Heart right ventricle (tissue), 16 donors: ENCODE results near the gene ENKD1. TPM values are rescaled to one million over a fixed set of nuclear protein-coding genes. Genes with fewer than 3 reads are reported as not detected.

ENCODE experiments used
- ATAC-seq, 8 donors: fragments of 200-7000 bp; cut with Tn5 transposase; one replicate each; pipeline ENCODE4 v1.9.1; 2020; ENCODE audit warnings: mild to moderate bottlenecking in 8 of 8, moderate library complexity in 8 of 8, moderate number of reproducible peaks in 1 of 8
- DNase-seq, 2 donors: peaks; one replicate each; pipeline ENCODE4 v3.0.0-alpha.2; 2020
- H3K27ac ChIP-seq, 10 donors: fragments of 200-600 bp; sonication (generic) in 2 of 10; one replicate each; pipeline versions ENCODE4 v1.5.0 to v1.8.0; 2020 to 2022; ENCODE audit warnings: mild to moderate bottlenecking in 3 of 10
- H3K27me3 ChIP-seq, 7 donors: fragments of 200-600 bp; one replicate each; pipeline ENCODE4 v1.8.0; 2021 to 2022; ENCODE audit warnings: mild to moderate bottlenecking in 2 of 7
- H3K36me3 ChIP-seq, 9 donors: fragments of 200-600 bp; sonication (generic) in 1 of 9; one replicate each; pipeline versions ENCODE4 v1.5.0 to v1.8.0; 2020 to 2022; ENCODE audit warnings: mild to moderate bottlenecking in 2 of 9
- H3K4me1 ChIP-seq, 9 donors: fragments of 200-600 bp; sonication (generic) in 1 of 9; one replicate each; pipeline versions ENCODE4 v1.5.0 to v1.8.0; 2020 to 2022; ENCODE audit warnings: mild to moderate bottlenecking in 4 of 9
- H3K4me3 ChIP-seq, 10 donors: fragments of 200-600 bp; sonication (generic) in 2 of 10; one replicate each; pipeline versions ENCODE4 v1.5.0 to v1.8.0; 2020 to 2022; ENCODE audit warnings: mild to moderate bottlenecking in 7 of 10, moderate library complexity in 2 of 10
- H3K9me3 ChIP-seq, 11 donors: fragments of 200-600 bp in 10 of 11; sonication (generic) in 2 of 11; one replicate each; pipeline versions ENCODE4 v1.5.0 to v1.8.0; 2013 to 2022; ENCODE audit warnings: mild to moderate bottlenecking in 2 of 11, control low read depth in 1 of 11, moderate library complexity in 1 of 11
- CTCF ChIP-seq, 9 donors: fragments of 200-600 bp; sonication (generic) in 2 of 9; IDR thresholded peaks; one replicate each; pipeline versions ENCODE4 v1.5.0 to v1.8.0; 2021 to 2022; ENCODE audit warnings: antibody characterized with exemption in 9 of 9, mild to moderate bottlenecking in 5 of 9, moderate library complexity in 1 of 9
- WGBS, 2 donors: extraction: QIAGEN DNeasy Blood & Tissue Kit; methylation state at CpG; one replicate each; pipeline ENCODE4 v1.1.7; 2013; ENCODE audit warnings: inconsistent platforms in 1 of 2; 5-methylcytosine and 5-hydroxymethylcytosine counted together
- intact Hi-C, 10 donors: fragments of 100-400 bp; cut with DNase I; formaldehyde crosslinking; loops; one replicate each; pipeline versions ENCODE4 v1.11.1 to v1.14.2; 2022
- polyA plus RNA-seq, 2 donors: library from polyadenylated mRNA; stranded (reverse); fragments of 200-250 nt; gene quantifications; one replicate each; pipeline ENCODE4 v1.2.3, GENCODE V29; 2013
- total RNA-seq, 10 donors: library from RNA; stranded (reverse); fragmentation: NEBNext Ultra II Directional in 3 of 10; extraction: Animal tissue kit (Norgen Biotek cat#: 25700) in 3 of 10; gene quantifications; one replicate each; pipeline versions ENCODE4 v1.2.1 to v1.2.4, GENCODE V29; 2021 to 2023
- donor health status: Arrhythmogenic right ventricular cardiomyopathy.
- donor health status: ischemic (EF 13 %, LVEDD 7.1; RV severe dilation, severe dysfunction).
- donor health status: healthy with polysubstance abuse.
- donor health status: DM: no; HTN: yes; CAD: no.
- donor health status: DM: no; HTN: no; CAD: no.
- donor health status: ischemic (EF 25% LVEDD 6.9; RV normal size, moderate dysfunction).
- donor health status: ischemic (EF 25% LVEDD 5.7; RV mildly dilated, moderate dysfunction).
- donor health status: healthy.
- donor health status: DM: yes; HTN: yes; CAD: no.
- donor health status: Ischemic cardiomyopathy.
- donor health status: ischemic (EF 35%, LVEDD 5.7; RV mildly dilated, moderate dysfunction).
- donor health status: nonischemic (EF 11% LVEDD 7.7; RV severe dilation, severe dysfunction).
- donor health status: DM: yes; HTN: yes; CAD: no.
- donor health status: PGD.
- donor health status: ischemic (EF 29% LVEDD 5.4; RV normal size, mild dysfunction).
- donor health status: nonischemic (EF 23%, LVEDD 6.1; RV moderate dilation, normal function).

ENKD1 gene
- total and polyA plus RNA-seq, 12 donors: 3.6 to 30.9 (median 8.5) TPM

GRCh38 chr16:67666032-67666551 is 458 bp downstream of the ENKD1 start:
- no peak for TF ChIP-seq CTCF (IDR thresholded peaks at IDR 0.05)
- WGBS, 2 donors: 1 to 2% methylated on average over 36 to 46 of the region's 46 CpGs
- Histone ChIP-seq H3K27me3 (no peaks in the 10 kb centered on the region), H3K27ac (peak overlapping the region; percentile 81 to 98 (median 94)), H3K9me3 (no peaks in the 10 kb centered on the region), H3K4me3 (peak overlapping the region; percentile 58 to 92 (median 87)), H3K4me1 (peaks cover 13 to 44% (median 30%) of the 10 kb centered on the region in 9 donors), H3K36me3 (peaks cover 0 to 27% (median 0%) of the 10 kb centered on the region in 9 donors)
- ATAC-seq (peak in 4 of 8 donors; percentile 4 to 8 (median 4)), DNase-seq (peak in 1 of 2 donors; percentile 59)
- intact Hi-C loops: loop anchor here in 5 of 10 donors (2.0 to 10.0 kb wide), 5 partner anchors 103 to 171 kb away; partner anchors contain the start of genes CTCF (in 3 of the 5), RANBP10 (in 1 of the 5) and TSNAXIP1 (in 1 of the 5)

- WGBS, 2 donors: 75 to 78% methylated on average over 5 of the region's 5 CpGs
- peak overlapping the region; percentile 58 to 92 (median 87) for H3K4me3 ChIP-seq
- H3K9me3 ChIP-seq: no peaks in the 10 kb centered on the region
- intact Hi-C loops: loop anchor here in 4 of 10 donors (5.0 to 10.0 kb wide), 4 partner anchors 103 to 171 kb away; partner anchors contain the start of genes CTCF (in 2 of the 4), RANBP10 (in 1 of the 4) and TSNAXIP1 (in 1 of the 4)
- ATAC-seq: no peak
- no peak for DNase-seq
- no peaks in the 10 kb centered on the region for H3K27me3 ChIP-seq
- H3K4me1 ChIP-seq: peaks cover 14 to 46% (median 31%) of the 10 kb centered on the region in 9 donors
- H3K36me3 ChIP-seq: peaks cover 0 to 27% (median 0%) of the 10 kb centered on the region in 9 donors
- TF ChIP-seq CTCF (IDR thresholded peaks at IDR 0.05): no peak
- peak overlapping the region in 3 of 10 donors; percentile 92 to 95 (median 94) for H3K27ac ChIP-seq
Measured at GRCh38 chr16:67665598-67665997, 952 bp downstream of the ENKD1 start.

GRCh38 chr16:67664871-67665270 is 1.7 kb downstream of the ENKD1 start:
- Histone ChIP-seq H3K9me3 (no peaks in the 10 kb centered on the region), H3K27me3 (no peaks in the 10 kb centered on the region), H3K36me3 (peaks cover 0 to 27% (median 0%) of the 10 kb centered on the region in 9 donors), H3K4me1 (peaks cover 14 to 46% (median 31%) of the 10 kb centered on the region in 9 donors), H3K4me3 (no peak overlapping the region), H3K27ac (no peak overlapping the region)
- intact Hi-C loops: loop anchor here in 5 of 10 donors (5.0 to 10.0 kb wide), 4 partner anchors 103 to 170 kb away; partner anchors contain the start of genes CTCF (in 3 of the 5), RANBP10 (in 1 of the 5) and TSNAXIP1 (in 1 of the 5)
- ATAC-seq: no peak
- no peak for TF ChIP-seq CTCF (IDR thresholded peaks at IDR 0.05)
- no peak for DNase-seq
- WGBS, 2 donors: 97% methylated on average over 7 of the region's 7 CpGs

GRCh38 chr16:67664258-67664657 is 2.3 kb downstream of the ENKD1 start:
- Histone ChIP-seq H3K27ac (no peak overlapping the region), H3K4me3 (no peak overlapping the region), H3K36me3 (peaks cover 0 to 27% (median 0%) of the 10 kb centered on the region in 9 donors), H3K9me3 (no peaks in the 10 kb centered on the region), H3K27me3 (no peaks in the 10 kb centered on the region), H3K4me1 (peaks cover 17 to 51% (median 37%) of the 10 kb centered on the region in 9 donors)
- intact Hi-C loops: loop anchor here in 2 of 10 donors (5.0 to 10.0 kb wide), 2 partner anchors 102 to 169 kb away; partner anchors contain the start of gene CTCF (in 1 of the 2)
- ATAC-seq (no peak), DNase-seq (no peak)
- 77 to 84% methylated on average over 4 of the region's 4 CpGs for WGBS, 2 donors
- no peak for TF ChIP-seq CTCF (IDR thresholded peaks at IDR 0.05)
